Mucosa of descending colon (tissue), 3 donors: Measurements from ENCODE around the gene PKP3. TPM values are rescaled to one million over a fixed set of nuclear protein-coding genes. Genes with fewer than 3 reads are reported as not detected.
"Not testable (repeated sequence)": the region's sequence is repeated elsewhere in the genome, so short reads cannot be mapped to it uniquely, and the experiment has no call there.

Experiments
- ATAC-seq: fragments of 200-7000 bp; cut with Tn5 transposase; one replicate; pipeline ENCODE4 v1.9.1; 2020; ENCODE audit warnings: mild to moderate bottlenecking, moderate library complexity
- DNase-seq, 3 donors: peaks; one replicate each; pipeline ENCODE4 v3.0.0-alpha.2; 2020
- H3K36me3 ChIP-seq: fragments of 200-600 bp; one replicate; pipeline ENCODE4 v1.8.0; 2021; ENCODE audit warnings: low read depth, mild to moderate bottlenecking
- H3K4me1 ChIP-seq: fragments of 200-600 bp; one replicate; pipeline ENCODE4 v1.8.0; 2021; ENCODE audit warnings: low read depth, mild to moderate bottlenecking
- H3K4me3 ChIP-seq: fragments of 200-600 bp; one replicate; pipeline ENCODE4 v1.8.0; 2021; ENCODE audit warnings: mild to moderate bottlenecking
- H3K9me3 ChIP-seq: fragments of 200-600 bp; one replicate; pipeline ENCODE4 v1.8.0; 2021; ENCODE audit warnings: mild to moderate bottlenecking
- CTCF ChIP-seq: fragments of 200-600 bp; IDR thresholded peaks from one replicate; pipeline ENCODE4 v1.8.0; 2022; ENCODE audit warnings: antibody characterized with exemption, mild to moderate bottlenecking
- intact Hi-C, 2 donors: fragments of 100-400 bp; cut with DNase I in 1 of 2; cut with micrococcal nuclease in 1 of 2; formaldehyde crosslinking; loops; one replicate each; pipeline versions ENCODE4 v1.11.0 to v1.11.1; 2022; cut with DNase I, micrococcal nuclease
- total RNA-seq, 3 donors: library from RNA; stranded (reverse); fragmentation: NEBNext Ultra II Directional in 2 of 3; extraction: Animal tissue kit (Norgen Biotek cat#: 25700) in 2 of 3; gene quantifications; one replicate each; pipeline versions ENCODE4 v1.2.1 to v1.2.4, GENCODE V29; 2021 to 2023
- donor health status: DM: no; HTN: no; CAD: no; lungs with moderate emphysema.
- donor health status: DM: no; HTN: no; CAD: no.
- donor health status: DM: no; HTN: yes; CAD: no.

PKP3 gene
- total RNA-seq, 3 donors from 2014 or later = 73.3 to 174 (median 143) TPM

GRCh38 chr11:384511-384910 is 9.5 kb upstream of the PKP3 start:
- DNase-seq = no peak
- H3K9me3 ChIP-seq = peaks cover 9% of the 10 kb centered on the region
- H3K4me1 ChIP-seq = no peaks in the 10 kb centered on the region
- no peak for ATAC-seq
- TF ChIP-seq CTCF = no peak
- no peak overlapping the region for H3K4me3 ChIP-seq
- intact Hi-C loops = no loop called here
- H3K36me3 ChIP-seq = no peaks in the 10 kb centered on the region

- no peak for DNase-seq
- TF ChIP-seq CTCF = no peak
- Histone ChIP-seq H3K36me3 (no peaks in the 10 kb centered on the region), H3K9me3 (peaks cover 9% of the 10 kb centered on the region), H3K4me3 (no peak overlapping the region), H3K4me1 (no peaks in the 10 kb centered on the region)
- intact Hi-C loops = no loop called here
- ATAC-seq = no peak
Measured at GRCh38 chr11:385594-386351, 8.2 kb upstream of the PKP3 start.

- intact Hi-C loops = no loop called here
- peaks cover 9% of the 10 kb centered on the region for H3K9me3 ChIP-seq
- ATAC-seq (no peak), DNase-seq (no peak)
- H3K36me3 ChIP-seq = no peaks in the 10 kb centered on the region
- no peak for TF ChIP-seq CTCF
- no peak overlapping the region for H3K4me3 ChIP-seq
- H3K4me1 ChIP-seq = no peaks in the 10 kb centered on the region
Measured at GRCh38 chr11:386483-386882, 7.5 kb upstream of the PKP3 start.

- no peaks in the 10 kb centered on the region for H3K36me3 ChIP-seq
- H3K9me3 ChIP-seq = peaks cover 9% of the 10 kb centered on the region
- ATAC-seq (no peak), DNase-seq (no peak)
- intact Hi-C loops = no loop called here
- no peak overlapping the region for H3K4me3 ChIP-seq
- TF ChIP-seq CTCF = no peak
- H3K4me1 ChIP-seq = no peaks in the 10 kb centered on the region
Measured at GRCh38 chr11:387193-387793, 6.7 kb upstream of the PKP3 start.

GRCh38 chr11:389369-389768 is 4.6 kb upstream of the PKP3 start:
- H3K36me3 ChIP-seq, H3K4me1 ChIP-seq, H3K4me3 ChIP-seq, H3K9me3 ChIP-seq, intact Hi-C loops, DNase-seq, ATAC-seq: not testable (repeated sequence)

GRCh38 chr11:390175-390574 is 3.8 kb upstream of the PKP3 start:
- no peak for TF ChIP-seq CTCF
- H3K9me3 ChIP-seq = peaks cover 9% of the 10 kb centered on the region
- H3K4me3 ChIP-seq = no peak overlapping the region
- H3K4me1 ChIP-seq = peaks cover under 1% of the 10 kb centered on the region
- intact Hi-C loops = no loop called here
- DNase-seq (peak; percentile 59 to 77 (median 60)), ATAC-seq (no peak)
- no peaks in the 10 kb centered on the region for H3K36me3 ChIP-seq
